Central memory CD4-positive, alpha-beta T cell (primary cell): ENCODE measurements around the gene CHKA.

Experiments used
- DNase-seq: peaks from one replicate; pipeline ENCODE4 v3.0.0; 2022

CHKA gene

DNA sequence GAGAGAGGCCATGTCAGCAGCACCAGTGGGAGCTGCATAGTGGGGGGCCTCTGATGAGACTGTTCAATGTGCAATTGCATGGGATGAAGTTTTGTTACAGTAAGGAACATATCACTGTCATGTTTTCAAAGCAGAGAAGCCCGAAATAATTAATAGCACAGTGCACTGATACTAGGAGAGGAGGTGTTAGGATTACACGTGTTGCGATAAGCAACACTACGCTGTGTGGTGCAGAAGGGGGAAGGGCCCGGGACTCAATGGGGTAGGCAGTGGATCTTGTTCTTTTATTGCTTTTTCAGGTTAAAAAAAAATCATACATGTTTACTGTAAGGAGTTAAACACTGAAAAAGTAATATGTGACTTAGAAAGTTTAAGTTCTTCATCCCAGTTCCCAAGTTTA lies 53.2 kb downstream of the CHKA start:
- no peak for DNase-seq

DNA sequence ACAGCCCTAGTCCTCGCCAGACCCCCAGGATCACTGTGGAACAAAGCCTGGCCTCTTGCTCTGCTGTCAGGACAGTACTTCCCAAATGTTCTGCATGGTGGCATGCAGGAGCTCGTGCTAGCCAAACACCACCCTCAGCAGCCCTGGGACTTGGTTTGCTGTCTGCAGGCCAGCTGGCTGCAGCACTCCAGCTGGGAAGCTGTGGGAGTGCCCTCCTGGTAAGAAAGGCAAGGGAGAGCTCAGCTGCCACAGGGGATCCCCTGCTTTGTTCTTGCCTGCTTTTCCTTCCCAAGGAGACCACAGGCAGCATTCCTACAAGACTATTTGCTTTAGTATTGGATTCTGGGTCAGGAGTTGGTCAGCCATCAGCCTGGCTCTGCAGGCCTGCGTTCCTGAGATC lies 54.4 kb downstream of the CHKA start:
- no peak for DNase-seq

DNA sequence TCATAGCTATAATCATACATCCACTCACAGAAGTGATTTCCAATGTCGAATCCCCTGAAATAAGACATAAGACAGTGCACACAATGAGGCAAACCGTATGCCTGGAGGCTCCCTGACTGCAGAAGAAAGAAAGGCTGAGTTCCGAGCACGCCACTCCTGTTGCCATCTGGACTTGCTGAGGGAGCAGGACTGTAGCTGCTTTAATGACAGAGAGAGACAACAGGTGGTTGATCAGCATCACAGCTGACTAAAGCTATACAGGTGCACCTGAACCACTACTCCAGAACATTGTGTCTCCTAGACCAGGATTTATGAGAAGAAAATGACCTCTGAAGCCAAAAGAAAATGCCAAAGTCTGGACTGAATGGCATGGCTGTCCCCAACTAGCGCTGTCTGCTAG lies 55.3 kb downstream of the CHKA start:
- DNase-seq: no peak

DNA sequence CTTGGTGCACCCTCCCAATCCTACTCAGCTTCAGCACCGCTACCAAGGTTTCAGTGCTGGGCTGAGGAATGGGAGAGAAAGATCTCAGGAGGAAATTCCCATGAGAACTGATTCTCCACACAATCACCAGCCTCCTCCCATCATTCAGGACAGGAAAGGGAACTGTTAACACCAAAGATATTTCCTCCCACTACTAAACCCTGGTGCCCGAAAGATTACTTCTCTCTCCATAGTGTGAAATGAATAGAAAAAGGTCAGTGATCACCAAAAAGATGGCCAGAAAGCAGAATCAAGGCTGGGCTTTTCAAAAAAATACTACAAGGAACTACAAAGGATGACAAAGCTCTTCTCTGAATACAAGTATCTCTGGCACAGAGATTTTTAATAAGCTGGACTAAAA lies 56.3 kb downstream of the CHKA start:
- DNase-seq: no peak

DNA sequence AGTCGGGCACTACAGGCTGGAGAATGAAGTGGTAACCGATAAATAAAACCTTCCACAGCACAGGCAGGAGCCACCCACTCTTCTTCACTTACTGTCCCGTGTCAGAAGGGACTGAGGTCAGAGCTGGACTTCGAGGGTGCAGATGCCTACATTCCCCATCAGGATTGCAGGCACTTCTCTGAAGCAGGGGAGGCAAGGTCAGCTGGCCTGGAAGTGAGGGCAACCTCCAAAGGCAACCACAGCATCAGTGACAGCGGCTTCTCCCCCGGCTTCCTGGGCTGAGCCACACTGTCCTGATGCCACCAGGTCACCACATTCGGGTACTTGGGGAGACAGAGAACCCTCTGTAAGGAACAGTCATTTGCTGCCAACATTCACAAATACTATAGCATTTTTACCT lies 59.7 kb downstream of the CHKA start:
- no peak for DNase-seq

GRCh38 chr11:68057807-68058206 lies 63.4 kb downstream of the CHKA start:
- DNase-seq: no peak

DNA sequence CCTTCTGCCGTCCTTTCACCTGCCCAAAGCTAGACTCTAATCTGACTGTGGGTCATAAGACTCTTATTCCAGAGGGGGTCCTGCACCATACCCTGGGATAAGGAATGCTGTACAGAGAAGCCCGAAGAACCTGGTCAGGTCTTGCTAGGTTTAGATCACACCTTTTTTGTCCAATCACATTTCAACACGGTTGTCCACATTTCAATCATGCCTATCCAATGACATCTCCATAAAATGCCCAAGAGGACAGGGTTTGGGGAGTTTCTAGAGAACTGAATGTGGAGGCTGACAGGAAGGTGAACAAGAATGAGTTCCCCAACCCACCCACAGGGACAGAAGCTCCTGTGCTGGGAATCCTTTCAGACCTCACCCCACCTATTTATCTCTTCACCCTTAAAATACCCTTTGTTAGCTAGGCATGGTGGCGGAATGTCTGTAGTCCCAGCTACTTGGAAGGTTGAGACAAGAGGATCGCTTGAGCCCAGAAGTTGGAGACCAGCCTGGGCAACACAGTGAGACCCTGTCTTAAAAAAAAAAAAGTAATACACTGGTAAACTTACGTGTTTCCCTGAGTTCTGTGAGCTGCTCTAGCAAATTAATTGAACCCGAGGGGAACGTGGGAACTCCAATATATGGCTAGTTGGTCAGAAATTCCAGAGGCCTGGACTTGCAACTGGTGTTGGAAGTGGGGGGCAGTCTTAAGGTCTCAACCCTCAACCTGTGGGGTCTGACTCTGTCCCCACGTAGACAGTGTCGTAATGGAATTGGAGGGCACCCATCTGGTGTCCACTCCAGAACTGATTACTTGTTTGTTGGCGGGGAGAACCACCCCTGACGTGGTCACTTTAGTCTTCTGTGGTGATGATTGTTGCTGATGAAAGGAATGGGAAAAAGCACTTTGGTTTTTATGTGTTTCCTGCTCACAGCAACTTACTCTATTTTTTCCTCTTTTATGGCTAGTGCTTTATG lies 64.6 kb downstream of the CHKA start:
- DNase-seq: no peak

GRCh38 chr11:68053981-68054812 lies 67.0 kb downstream of the CHKA start:
- DNase-seq: no peak

GRCh38 chr11:68053117-68053516 lies 68.1 kb downstream of the CHKA start:
- no peak for DNase-seq

- no peak for DNase-seq
These were observed 68.9 kb downstream of the CHKA start for GRCh38 chr11:68052137-68052873.

DNA sequence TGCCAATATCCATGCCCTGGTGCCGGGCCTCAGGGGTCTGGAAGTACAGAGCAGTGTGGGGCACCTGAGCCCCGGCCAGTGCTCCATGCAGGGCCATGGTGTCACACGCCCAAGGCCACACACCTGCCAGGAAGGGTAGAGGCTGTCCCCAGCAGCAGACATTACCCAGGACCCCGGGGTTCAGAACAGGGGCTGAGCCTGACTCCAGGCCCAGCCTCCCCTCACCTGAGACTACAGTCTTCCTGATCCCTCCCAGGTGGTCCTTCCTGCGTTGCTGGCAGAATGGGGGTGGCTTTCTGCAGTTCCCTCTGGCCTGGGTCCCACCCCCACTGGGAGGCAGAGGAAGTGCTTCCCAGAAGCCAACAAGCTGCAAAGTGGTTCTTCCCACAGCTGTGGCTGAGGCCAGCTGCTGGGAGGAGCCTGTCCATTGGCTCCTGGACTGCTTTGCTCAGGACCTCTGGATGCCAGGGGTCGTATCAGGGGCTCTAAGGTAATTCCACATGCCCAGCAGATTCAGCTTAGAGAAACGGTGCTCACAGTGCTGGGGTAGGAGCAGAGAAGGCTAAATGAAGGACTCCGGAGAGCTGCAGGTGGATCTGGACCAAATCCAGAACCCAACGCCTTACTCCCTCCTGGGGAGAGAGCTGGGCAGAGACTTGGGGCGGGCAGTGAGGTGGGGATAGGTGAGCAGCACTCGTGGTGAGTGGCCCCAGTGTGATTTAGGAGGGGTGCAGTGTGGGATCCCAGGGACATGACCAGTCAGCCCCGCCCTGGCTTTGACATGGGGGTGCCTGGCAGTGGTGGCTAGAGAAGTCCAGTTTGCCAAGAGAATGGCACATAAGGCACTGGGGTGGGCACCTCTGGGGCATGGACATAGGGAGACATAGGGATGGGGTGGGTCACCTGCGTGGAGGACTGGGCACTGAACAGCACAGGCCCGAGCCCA lies 69.7 kb downstream of the CHKA start:
- no peak for DNase-seq

DNA sequence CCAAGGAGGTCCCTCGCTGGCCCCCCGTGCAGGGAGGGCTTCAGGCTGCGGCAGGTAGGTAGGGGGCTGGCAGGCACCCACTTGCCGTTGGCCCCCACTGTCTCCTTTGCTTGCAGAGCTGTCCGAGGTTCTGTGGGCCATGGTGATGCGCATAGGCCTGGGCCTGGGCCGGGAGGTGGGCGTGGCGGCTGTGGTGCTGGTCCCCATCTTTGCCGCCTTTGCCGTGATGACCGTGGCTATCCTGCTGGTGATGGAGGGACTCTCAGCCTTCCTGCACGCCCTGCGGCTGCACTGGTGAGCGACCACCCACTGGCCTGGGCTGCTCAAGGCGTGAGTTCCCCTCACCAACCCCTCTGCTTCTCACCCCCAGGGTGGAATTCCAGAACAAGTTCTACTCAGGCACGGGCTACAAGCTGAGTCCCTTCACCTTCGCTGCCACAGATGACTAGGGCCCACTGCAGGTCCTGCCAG lies 70.8 kb downstream of the CHKA start:
- DNase-seq: no peak

- no peak for DNase-seq
These were observed 71.4 kb downstream of the CHKA start for GRCh38 chr11:68049509-68050370.

- DNase-seq: no peak
These were observed 72.3 kb downstream of the CHKA start for GRCh38 chr11:68048681-68049508.

- no peak for DNase-seq
These were observed 73.5 kb downstream of the CHKA start for GRCh38 chr11:68047437-68048290.

DNA sequence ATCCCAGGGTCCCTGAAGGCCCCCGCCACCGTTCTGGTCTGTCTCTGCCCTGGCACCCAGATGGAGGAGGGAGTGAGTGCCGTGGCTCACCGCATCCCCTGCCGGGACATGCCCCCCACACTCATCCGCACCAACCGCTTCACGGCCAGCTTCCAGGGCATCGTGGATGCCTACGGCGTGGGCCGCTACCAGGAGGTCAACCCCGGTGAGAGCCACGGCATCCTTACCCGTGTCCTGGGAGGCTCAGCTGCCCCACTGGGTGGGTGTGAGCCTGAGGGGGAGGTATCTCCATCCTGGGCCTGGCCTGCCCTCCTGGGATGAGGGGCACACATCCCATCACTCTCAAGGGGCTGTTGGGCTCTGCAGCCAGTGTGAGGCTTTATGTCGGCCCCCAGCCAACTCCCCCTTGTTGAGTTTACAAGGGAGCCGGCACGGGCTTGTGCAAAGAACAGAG lies 76.3 kb downstream of the CHKA start:
- no peak for DNase-seq

DNA sequence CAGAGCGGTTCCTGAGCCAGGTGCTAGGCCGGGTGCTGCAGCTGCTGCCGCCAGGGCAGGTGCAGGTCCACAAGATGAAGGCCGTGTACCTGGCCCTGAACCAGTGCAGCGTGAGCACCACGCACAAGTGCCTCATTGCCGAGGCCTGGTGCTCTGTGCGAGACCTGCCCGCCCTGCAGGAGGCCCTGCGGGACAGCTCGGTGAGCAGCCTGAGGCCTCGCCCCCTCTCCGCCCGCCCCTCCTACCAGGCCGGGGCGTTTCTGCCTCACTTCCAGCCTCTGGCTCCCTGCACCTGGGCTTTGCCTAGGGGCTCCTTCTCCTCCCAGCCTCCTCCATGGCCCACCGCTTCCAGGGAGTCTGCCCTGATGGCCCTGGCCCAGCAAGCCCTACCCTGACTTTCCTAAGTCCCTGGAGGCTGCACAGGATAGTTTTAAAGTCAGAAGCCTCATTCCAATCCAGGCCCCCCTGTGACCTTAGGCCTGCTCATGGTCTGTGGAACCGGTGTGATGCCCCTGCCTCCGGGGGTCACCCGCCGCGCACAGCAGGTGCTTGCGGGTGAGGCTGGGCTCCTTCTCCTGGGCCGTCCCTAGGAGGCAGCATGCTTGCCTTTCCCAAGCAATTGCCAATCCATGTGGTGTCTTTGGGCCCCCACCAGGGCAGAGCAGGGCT lies 76.9 kb downstream of the CHKA start:
- no peak for DNase-seq
